GM21526 (cell line): ENCODE results near the gene OTOA.
"Not testable (repeated sequence)": the region's sequence is repeated elsewhere in the genome, so short reads cannot be mapped to it uniquely, and the experiment has no call there.

Experiments used
- ATAC-seq: cut with Tn5 transposase; IDR thresholded peaks from one replicate; pipeline ENCODE4 v1.9.1; 2021; ENCODE audit warnings: moderate library complexity; ENCODE audit not compliant: unreplicated experiment, low FRiP score

The OTOA gene

DNA sequence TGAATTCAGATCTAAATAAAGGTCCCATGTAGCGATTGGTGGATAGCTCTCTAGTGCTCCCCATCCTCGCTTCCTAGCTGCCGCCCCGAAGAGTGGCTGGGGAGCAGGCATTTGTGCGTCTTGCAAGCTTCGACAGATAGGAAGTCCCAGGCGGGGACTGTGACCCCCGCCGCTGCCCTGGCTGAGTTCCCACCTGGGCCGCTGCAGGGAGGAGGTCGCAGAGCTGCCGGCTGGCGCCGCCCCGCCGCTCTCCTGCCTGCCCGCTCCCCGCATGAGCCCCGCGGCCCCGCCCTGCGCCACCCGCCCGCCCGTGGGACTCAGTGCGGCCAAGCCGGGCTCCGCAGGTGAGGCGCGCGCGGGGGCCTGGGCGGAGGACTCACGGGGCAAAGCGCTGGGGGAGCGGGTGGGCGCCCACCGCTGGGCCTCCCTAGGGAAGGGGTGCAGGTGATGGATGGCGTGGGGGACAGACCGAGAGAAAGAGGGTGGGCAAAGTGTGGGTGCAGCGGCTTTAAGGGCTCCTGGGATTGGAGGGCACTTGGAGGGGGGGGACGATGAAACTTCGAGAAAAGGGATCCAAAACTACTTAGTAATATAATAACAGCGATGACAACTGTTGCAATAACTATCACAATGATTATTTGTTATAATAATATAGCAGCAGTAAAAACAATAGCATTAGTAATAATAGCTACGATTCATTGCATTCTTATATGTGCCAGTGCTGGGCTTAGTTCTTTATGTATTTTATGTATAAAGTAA, at the start of gene OTOA:
OTOA (plus strand) TSS at position 80 of the 759 bp plus-strand sequence. CDS start 14,547 bp downstream, outside the sequence.
- no peak for ATAC-seq

- no peak for ATAC-seq
Observed at GRCh38 chr16:21614896-21615295, 48.9 kb upstream of the OTOA start.

DNA sequence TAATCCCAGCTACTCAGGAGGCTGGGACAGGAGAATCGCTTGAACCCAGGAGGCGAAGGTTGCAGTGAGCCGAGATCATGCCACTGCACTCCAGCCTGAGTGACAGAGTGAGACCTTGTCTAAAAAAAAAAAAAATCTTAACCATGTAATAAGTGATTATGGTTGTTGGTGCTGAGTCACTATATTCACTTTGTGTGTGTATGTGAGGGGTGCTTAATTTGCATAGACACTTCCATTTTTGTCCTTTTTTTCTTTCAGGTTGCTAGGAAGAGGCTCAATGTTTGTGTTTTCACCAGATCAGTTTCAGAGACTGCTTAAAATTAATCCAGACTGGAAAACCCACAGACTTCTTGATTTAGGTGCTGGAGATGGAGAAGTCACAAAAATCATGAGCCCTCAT, 46.2 kb upstream of the OTOA start:
- no peak for ATAC-seq

DNA sequence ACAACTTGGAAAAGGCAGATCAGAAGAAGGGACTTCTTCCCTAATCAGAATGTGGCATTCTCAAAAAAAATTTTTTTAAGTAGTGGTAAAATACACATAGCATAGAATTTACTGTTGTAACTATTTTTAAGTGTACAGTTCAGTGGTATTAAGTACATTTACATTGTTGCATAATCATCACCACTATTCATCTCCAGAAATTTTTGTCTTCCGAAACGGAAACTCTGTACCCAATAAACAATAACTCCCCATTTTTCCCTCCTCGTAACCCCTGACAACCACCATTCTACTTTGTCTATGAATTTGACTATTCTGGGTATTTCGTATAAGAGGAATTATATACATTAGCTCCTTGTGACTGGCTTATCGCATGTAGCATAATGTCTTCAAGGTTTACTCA, 45.5 kb upstream of the OTOA start:
- ATAC-seq: no peak

DNA sequence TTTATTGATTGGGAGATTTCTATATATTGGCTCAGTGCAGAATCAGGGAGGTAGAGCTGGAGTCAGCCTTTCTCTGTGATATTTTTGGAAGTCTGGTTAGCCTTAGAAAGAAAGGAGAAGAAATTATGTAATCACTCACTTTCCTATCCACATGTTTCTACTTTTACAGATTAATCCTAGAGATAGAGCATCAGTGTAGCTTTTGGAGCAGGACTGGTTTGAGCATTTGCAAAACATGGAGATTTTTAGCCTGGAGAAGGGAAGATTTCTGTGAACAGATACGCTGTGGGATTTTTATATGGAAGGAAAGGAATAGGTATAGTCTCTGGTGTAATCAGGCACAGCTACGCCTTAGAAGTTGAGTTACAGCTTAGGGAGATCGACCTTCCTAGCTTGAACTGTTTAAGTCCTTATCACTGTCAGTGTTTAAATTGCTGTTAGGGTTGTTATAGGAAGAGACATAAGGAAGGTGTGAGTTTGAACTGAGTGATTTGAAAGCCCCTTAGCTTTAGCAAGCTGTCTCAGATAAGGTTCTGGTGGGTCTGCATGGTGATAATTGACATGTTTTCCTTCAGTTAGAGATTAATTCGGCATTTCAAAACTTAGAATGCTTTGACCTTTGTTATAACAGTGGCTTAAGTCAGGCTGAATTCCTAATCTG, 43.9 kb upstream of the OTOA start:
- ATAC-seq: no peak

DNA sequence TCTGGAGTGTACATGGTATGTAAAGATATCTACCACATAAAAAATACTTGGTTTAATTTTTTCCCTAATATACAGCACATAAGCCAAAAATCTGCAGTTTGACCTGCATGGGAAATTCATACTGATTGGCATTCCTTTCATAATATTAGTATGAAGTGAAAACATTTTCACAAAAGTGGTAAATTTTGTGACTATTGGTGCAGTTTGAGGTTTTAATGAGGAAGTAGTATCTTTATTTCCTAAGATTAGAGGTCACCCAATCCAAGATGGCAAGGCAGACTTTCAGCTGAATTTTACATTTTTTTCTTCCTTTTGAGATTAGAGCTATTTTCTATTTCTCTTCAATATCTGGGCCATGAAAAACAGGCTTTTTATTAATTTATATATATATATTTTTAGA, 43.2 kb upstream of the OTOA start:
- no peak for ATAC-seq

GRCh38 chr16:21622545-21622944, 41.2 kb upstream of the OTOA start:
- ATAC-seq: no peak

DNA sequence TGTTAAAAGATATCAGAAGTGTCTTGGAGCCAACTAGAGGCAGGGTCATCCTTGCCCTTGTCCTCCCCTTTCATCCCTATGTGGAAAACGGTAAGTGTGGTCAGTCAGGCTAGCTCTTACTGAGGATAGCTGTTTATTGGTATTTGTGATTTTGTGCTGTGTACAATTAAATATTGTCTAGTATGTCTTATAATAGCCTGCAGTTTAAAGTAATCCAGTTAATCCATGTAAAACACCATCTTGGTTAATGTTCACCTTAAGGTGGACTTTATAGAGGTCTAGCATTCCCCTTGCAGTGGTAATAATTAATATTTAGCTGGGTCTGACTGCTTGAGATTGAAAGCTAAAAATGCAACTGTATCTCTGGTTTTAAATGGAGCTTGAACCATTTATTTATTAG, 38.7 kb upstream of the OTOA start:
- no peak for ATAC-seq

GRCh38 chr16:21626659-21627277, 37.0 kb upstream of the OTOA start:
- ATAC-seq: no peak

DNA sequence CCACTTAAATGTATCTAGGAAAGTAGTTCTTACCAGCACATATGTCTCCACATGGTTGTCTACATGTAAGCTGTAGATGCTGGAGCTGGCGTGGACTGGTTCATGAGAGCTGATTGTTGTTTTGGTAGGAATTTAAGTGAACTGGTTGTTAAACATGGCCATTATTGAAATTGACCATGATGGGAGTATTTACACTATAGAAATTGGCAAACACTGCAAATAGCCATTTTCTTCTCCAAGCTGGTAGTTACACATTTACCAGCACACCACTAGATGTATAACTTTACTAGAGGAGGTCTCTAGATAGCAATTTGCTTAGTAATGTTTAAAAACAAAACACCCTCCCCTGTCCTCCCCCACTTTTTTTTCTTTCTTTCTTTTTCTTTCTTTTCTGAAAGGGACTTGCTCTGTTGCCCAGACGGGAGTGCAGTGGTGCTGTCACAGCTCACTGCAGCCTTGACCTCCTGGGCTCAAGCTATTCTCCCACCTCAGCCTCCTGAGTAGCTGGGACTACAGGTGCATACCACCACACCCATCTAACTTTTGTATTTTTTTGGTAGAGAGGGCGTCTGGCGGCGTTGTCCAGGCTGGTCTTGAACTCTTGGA, 35.5 kb upstream of the OTOA start:
- ATAC-seq: no peak

DNA sequence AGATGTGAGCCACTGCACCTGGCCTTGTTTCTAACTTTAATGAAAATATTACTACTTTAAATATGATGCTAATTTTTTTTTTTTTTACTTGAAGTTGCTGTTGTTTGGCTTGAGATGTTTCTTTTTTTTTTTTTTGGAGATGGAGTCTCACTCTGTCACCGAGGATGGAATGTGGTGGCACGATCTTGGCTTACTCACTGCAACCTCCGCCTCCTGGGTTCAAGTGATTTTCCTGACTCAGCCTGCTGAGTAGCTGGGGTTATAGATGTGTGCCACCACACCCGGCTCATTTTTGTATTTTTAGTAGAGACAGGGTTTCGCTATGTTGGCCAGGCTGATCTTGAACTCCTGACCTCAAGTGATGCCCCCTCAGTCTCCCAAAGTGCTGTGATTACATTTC, 35.0 kb upstream of the OTOA start:
- no peak for ATAC-seq

DNA sequence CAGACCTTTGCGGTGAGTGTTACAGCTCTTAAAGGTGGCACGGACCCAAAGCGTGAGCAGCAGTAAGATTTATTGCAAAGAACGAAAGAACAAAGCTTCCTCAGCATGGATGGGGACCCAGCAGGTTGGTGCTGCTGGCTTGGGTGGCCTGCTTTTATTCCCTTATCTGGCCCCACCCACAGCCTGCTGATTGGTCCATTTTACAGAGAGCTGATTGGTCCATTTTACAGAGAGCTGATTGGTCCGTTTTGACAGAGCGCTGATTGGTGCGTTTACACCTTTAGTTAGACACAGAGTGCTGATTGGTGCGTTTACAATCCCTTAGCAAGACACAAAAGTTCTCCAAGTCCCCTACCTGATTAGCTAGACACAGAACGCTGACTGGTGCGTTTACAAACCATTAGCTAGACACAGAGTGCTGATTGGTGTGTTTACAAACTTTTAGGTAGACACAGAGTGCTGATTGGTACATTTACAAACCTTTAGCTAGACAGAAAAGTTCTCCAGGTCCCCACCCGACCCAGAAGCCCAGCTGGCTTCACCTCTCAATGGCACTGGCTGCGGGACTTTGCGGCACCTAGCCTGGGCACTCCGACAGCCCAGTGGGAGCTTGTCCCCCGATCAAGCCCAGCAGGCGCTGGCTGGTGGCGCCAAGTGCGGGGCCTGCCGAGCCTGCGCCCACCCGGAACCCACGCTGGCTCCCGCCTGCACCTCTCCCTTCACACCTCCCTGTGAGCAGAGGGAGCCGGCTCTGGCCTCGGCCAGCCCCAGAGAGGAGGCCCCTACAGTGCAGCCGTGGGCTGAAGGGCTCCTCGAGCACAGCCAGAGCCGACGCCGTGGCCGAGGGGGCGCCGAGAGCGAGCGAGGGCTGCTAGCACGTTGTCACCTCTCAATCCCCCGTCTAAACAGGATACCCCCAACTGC, 33.9 kb upstream of the OTOA start:
- ATAC-seq: not testable (repeated sequence)

DNA sequence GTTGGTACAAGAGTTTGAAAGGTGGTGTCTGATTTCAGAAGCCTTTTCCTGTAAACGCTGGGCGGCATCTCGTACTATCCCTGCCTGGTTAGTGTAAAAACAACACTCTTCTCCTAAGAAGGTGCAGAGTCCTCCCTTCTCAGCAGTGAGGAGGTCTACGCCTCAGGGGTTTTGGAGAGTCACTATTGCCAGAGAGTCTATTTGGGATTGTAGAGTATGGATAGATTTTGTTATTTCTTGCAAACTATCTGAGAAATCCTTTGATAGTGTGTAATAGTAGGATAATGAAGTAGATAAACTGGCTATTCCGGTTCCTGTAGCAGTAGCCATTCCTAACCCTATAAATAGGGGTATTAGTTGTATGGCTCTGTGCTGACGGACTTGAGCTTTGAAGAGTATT, 32.9 kb upstream of the OTOA start:
- ATAC-seq: not testable (repeated sequence)

GRCh38 chr16:21631376-21631775, 32.4 kb upstream of the OTOA start:
- not testable (repeated sequence) for ATAC-seq

DNA sequence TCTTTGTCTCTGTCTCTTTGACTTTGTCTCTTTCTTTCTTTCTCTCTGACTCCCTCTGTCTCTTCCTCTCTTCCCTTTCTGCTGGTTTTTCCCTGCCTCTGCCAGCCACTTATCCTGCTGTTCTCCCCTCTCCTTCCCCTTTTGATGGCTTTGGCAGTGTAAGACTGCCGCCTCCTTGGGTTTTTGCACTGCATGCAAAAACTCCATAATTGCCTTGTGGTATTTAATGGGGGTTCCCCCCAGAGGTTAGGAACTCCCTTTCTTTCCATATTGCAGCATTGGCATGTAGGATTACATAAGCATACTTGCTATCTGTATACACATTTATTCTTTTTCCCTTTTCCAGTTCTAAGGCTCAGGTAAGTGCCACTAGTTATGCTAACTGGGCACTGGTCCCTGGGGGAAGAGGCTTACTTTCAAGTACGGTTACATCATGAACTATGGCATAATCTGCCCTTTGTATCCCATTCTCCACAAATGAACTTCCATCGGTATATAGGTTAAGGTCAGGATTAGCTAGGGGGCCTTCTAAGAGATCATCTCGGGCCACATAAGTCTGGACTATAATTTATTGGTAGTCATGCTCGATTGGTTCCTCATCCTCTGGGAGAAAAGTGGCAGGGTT, 31.7 kb upstream of the OTOA start:
- not testable (repeated sequence) for ATAC-seq

DNA sequence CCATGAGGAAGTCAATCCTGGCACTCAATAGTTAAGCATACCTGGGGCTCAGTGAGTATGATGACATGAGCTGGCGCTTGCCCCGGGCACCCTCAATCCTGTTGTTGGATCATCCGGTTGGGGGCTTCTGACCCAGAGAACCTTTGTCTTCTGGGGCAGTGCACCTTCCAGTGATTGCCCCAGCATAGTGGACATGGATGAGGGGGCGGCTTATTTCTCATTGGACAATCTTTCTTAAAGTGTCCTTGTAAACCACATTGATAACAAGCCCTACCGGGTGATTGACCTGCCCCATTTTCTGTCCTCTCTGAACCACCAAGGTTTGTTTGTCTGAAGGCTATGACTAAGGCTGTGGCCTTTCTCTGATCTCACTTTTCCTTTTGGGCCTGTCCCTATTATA, 29.6 kb upstream of the OTOA start:
- ATAC-seq: no peak

DNA sequence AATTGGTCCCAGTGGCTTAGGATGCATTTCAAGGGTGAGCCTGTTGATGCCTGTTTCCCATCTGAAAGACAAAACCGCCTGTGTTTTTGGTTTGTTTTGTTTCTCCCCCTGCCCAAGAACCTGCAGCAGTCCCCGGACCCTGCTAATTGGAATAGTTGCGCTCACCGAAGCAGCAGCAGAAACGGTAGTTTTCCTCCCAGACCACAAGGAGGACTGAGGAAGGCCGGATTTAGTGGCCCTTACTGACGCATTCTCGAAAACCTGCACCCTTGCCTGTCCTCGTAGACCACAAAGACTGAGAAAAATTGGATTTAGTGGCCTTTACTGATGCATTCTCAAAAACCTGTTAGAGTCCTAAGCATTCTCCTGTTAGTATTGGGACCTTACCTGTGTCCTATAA, 28.1 kb upstream of the OTOA start:
- not testable (repeated sequence) for ATAC-seq

DNA sequence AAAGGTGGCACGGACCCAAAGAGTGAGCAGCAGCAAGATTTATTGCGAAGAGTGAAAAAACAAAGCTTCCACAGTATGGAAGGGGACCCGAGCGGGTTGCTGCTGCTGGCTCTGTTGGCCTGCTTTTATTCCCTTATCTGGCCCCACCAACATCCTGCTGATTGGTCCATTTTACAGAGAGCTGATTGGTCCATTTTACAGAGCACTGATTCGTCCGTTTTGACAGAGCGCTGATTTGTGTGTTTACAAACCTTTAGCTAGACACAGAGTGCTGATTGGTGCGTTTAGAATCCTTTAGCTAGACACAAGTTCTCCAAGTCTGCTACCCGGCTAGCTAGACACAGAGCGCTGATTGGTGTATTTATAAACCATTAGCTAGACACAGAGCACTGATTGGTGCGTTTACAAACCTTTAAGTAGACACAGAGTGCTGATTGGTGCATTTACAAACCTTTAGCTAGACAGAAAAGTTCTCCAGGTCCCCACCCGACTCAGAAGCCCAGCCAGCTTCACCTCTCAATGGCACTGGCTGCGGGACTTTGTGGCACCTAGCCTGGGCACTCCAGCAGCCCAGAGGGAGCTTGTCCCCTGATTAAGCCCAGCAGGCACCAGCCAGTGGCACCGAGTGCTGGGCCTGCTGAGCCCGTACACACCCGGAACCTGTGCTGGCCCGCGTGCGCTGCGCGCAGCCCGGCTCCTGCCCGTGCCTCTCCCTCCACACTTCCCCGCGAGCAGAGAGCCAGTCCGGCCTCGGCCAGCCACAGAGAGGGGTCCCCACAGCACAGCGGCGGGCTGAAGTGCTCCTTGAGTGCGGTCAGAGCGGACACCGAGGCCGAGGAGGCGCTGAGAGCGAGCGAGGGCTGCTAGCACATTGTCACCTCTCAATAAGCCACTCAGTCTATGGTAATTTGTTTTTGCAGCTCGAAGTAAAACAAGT, 26.5 kb upstream of the OTOA start:
- no peak for ATAC-seq

- no peak for ATAC-seq
Observed at GRCh38 chr16:21638573-21638975, 25.2 kb upstream of the OTOA start.
